Breast epithelium (tissue), 3 donors: ENCODE data around the gene XDH.

Experiments
- POLR2A ChIP-seq: fragments of 450-650 bp; IDR thresholded peaks from one replicate; pipeline ENCODE4 v1.6.1; 2016; ENCODE audit warnings: antibody characterized with exemption, mild to moderate bottlenecking, moderate library complexity
- POLR2AphosphoS5 ChIP-seq, 3 donors: sonication (generic); formaldehyde crosslinking; IDR thresholded peaks; one replicate each; pipeline ENCODE4 v1.6.1; 2017; ENCODE audit warnings: antibody characterized with exemption in 3 of 3
- TF ChIP-seq, protein P1 (sequence below), 3 donors: fragments of 450-650 bp; IDR thresholded peaks; one replicate each; pipeline ENCODE4 v1.5.1; 2016 to 2017; ENCODE audit warnings: antibody characterized with exemption in 3 of 3, mild to moderate bottlenecking in 3 of 3, moderate library complexity in 3 of 3

DNA sequence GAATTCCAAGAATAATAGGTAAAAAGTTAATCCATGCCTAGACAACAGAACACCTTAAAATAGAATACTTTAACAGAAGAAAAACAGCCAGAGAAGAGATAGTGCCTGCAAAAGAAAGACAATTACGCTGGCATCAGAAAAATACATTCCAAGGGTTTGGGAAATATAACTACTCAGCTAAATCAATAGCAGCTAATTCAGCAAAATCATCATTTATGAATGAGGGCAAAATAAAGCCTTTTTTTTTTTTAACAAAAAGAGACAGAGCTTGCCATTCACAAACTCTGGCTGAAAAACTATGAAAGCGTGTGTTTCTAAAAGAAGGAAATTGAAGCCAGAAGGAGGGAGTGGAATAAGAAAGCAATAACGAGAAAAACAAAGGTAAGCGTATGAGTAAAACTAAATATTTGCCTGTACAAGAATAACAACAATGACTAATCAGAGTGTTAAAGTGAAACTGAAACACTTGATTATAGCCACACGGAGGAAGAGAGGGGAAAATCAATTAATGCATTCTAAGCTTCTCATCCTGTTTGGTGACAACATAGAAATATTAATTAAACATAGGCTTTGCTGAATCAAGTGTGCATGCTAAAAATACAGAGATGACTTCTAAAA, 90.4 kb downstream of the XDH start:
- TF ChIP-seq, protein P1, sequence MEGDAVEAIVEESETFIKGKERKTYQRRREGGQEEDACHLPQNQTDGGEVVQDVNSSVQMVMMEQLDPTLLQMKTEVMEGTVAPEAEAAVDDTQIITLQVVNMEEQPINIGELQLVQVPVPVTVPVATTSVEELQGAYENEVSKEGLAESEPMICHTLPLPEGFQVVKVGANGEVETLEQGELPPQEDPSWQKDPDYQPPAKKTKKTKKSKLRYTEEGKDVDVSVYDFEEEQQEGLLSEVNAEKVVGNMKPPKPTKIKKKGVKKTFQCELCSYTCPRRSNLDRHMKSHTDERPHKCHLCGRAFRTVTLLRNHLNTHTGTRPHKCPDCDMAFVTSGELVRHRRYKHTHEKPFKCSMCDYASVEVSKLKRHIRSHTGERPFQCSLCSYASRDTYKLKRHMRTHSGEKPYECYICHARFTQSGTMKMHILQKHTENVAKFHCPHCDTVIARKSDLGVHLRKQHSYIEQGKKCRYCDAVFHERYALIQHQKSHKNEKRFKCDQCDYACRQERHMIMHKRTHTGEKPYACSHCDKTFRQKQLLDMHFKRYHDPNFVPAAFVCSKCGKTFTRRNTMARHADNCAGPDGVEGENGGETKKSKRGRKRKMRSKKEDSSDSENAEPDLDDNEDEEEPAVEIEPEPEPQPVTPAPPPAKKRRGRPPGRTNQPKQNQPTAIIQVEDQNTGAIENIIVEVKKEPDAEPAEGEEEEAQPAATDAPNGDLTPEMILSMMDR (IDR thresholded peaks at IDR 0.05) = no peak
- TF ChIP-seq POLR2A = no peak
- no peak for TF ChIP-seq POLR2AphosphoS5 (IDR thresholded peaks at IDR 0.05)
